Measurements from ENCODE around the gene THAP3. TPM values are rescaled to one million over a fixed set of nuclear protein-coding genes. Genes with fewer than 3 reads are reported as not detected.

Gene THAP3
- total and polyA plus RNA-seq, 2 of the 8 experiments (the other 6 are each of a cell fraction or from before 2014, with no cell fraction given): 8.2 to 15.3 TPM

GRCh38 chr1:6630027-6630426 lies 5.4 kb downstream of the THAP3 start (continued):
- TF ChIP-seq POU5F1 (IDR thresholded peaks at IDR 0.05; ENCODE audit: low read depth, low read length) (no peak), KDM1A (IDR thresholded peaks at IDR 0.05; ENCODE audit: borderline replicate concordance, low read length) (no peak), EZH2 (IDR thresholded peaks at IDR 0.05; ENCODE audit: low read depth, low read length, severe bottlenecking) (no peak)

Data from H1 (cell line).